A549 (cell line): Measurements from ENCODE around the gene SMYD1.
"Not testable (repeated sequence)": the region's sequence is repeated elsewhere in the genome, so short reads cannot be mapped to it uniquely, and the experiment has no call there.

Experiments
- EP300 ChIP-seq, 2 experiments: fragments of >200 bp; sonication (Bioruptor Twin); formaldehyde crosslinking; IDR thresholded peaks; 2 replicates in 1 of 2; 3 replicates in 1 of 2; pipeline ENCODE4 v1.6.1; 2016 to 2017
- MAFK ChIP-seq: fragments of 450-650 bp; IDR thresholded peaks from 2 replicates; pipeline ENCODE4 v1.6.1; 2014; ENCODE audit not compliant: partially characterized antibody
- POLR2A ChIP-seq: IDR thresholded peaks from 2 replicates; pipeline ENCODE4 v1.6.1; 2012; ENCODE audit warnings: mild to moderate bottlenecking, low read length
- TF ChIP-seq, protein P1 (sequence below): fragments of >200 bp; sonication (Bioruptor Twin); formaldehyde crosslinking; IDR thresholded peaks from 3 replicates; pipeline ENCODE4 v1.5.1; 2016
- TF ChIP-seq, protein P2 (sequence below): fragments of 200-600 bp; sonication (generic); IDR thresholded peaks from 2 replicates; pipeline ENCODE4 v1.6.1; 2016; ENCODE audit warnings: antibody characterized with exemption, mild to moderate bottlenecking, moderate library complexity

DNA sequence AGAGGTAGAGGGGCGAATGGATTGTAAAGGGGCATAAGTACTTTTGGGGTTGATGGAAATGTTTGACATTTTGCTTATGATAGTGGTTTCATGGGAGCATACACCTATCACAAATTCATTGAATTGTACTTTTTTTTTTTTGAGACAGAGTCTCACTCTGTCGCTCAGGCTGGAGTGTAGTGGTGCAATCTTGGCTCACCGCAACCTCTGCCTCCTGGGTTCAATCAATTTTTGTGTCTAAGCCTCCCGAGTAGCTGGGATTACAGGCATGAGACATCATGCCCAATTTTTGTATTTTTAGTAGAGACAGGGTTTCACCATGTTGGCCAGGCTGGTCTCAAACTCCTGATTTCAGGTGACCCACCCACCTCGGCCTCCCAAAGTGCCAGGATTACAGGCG lies 22.1 kb upstream of the SMYD1 start:
- TF ChIP-seq, protein P1, sequence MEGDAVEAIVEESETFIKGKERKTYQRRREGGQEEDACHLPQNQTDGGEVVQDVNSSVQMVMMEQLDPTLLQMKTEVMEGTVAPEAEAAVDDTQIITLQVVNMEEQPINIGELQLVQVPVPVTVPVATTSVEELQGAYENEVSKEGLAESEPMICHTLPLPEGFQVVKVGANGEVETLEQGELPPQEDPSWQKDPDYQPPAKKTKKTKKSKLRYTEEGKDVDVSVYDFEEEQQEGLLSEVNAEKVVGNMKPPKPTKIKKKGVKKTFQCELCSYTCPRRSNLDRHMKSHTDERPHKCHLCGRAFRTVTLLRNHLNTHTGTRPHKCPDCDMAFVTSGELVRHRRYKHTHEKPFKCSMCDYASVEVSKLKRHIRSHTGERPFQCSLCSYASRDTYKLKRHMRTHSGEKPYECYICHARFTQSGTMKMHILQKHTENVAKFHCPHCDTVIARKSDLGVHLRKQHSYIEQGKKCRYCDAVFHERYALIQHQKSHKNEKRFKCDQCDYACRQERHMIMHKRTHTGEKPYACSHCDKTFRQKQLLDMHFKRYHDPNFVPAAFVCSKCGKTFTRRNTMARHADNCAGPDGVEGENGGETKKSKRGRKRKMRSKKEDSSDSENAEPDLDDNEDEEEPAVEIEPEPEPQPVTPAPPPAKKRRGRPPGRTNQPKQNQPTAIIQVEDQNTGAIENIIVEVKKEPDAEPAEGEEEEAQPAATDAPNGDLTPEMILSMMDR: not testable (repeated sequence)
- TF ChIP-seq EP300 (IDR thresholded peaks at IDR 0.05); MAFK; POLR2A: not testable (repeated sequence)
- TF ChIP-seq, protein P2, sequence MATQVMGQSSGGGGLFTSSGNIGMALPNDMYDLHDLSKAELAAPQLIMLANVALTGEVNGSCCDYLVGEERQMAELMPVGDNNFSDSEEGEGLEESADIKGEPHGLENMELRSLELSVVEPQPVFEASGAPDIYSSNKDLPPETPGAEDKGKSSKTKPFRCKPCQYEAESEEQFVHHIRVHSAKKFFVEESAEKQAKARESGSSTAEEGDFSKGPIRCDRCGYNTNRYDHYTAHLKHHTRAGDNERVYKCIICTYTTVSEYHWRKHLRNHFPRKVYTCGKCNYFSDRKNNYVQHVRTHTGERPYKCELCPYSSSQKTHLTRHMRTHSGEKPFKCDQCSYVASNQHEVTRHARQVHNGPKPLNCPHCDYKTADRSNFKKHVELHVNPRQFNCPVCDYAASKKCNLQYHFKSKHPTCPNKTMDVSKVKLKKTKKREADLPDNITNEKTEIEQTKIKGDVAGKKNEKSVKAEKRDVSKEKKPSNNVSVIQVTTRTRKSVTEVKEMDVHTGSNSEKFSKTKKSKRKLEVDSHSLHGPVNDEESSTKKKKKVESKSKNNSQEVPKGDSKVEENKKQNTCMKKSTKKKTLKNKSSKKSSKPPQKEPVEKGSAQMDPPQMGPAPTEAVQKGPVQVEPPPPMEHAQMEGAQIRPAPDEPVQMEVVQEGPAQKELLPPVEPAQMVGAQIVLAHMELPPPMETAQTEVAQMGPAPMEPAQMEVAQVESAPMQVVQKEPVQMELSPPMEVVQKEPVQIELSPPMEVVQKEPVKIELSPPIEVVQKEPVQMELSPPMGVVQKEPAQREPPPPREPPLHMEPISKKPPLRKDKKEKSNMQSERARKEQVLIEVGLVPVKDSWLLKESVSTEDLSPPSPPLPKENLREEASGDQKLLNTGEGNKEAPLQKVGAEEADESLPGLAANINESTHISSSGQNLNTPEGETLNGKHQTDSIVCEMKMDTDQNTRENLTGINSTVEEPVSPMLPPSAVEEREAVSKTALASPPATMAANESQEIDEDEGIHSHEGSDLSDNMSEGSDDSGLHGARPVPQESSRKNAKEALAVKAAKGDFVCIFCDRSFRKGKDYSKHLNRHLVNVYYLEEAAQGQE: not testable (repeated sequence)
